Spleen (tissue), 7 donors: ENCODE measurements around the gene TEKT5.

Experiments used
- POLR2A ChIP-seq, 3 donors: fragments of 450-650 bp; IDR thresholded peaks; one replicate each; pipeline ENCODE4 v1.5.1; 2017; ENCODE audit warnings: antibody characterized with exemption in 3 of 3, mild to moderate bottlenecking in 1 of 3
- TF ChIP-seq, protein P1 (sequence below), 11 experiments: fragments of 200-600 bp in 7 of 11; fragments of 450-650 bp in 4 of 11; sonication (generic) in 4 of 11; IDR thresholded peaks in 8 of 11; conservative IDR thresholded peaks in 3 of 11; 1 replicate in 7 of 11; 2 replicates in 4 of 11; pipeline versions ENCODE4 v1.4.0 to v1.8.0; 2016 to 2021; ENCODE audit warnings: antibody characterized with exemption in 11 of 11, inconsistent platforms in 4 of 11, mild to moderate bottlenecking in 1 of 11
- donor health status: DM: no; HTN: no; CAD: no; lungs with moderate emphysema.
- donor health status: DM: no; HTN: no; CAD: no.
- donor health status: DM: no; HTN: no; CAD: no.

DNA sequence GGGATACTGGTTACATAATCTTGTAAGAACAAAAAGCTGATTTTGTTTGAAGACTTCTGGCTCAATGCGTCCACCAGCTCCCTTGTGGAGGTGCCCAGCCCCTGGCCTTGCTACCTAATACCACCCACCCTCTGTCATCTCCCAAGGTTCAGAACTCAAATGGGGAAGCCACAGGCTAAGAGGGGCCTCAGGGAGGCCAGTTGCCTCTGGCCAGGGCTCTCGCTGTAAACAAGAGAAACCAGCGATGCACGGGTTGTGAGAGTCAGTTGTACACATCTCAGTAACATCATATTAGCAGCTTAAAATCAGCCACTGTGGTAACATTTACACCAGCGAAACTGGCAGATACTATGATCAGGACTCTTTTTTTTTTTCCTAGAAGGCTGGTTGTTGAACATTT lies 6.0 kb downstream of the TEKT5 start:
- TF ChIP-seq, protein P1, sequence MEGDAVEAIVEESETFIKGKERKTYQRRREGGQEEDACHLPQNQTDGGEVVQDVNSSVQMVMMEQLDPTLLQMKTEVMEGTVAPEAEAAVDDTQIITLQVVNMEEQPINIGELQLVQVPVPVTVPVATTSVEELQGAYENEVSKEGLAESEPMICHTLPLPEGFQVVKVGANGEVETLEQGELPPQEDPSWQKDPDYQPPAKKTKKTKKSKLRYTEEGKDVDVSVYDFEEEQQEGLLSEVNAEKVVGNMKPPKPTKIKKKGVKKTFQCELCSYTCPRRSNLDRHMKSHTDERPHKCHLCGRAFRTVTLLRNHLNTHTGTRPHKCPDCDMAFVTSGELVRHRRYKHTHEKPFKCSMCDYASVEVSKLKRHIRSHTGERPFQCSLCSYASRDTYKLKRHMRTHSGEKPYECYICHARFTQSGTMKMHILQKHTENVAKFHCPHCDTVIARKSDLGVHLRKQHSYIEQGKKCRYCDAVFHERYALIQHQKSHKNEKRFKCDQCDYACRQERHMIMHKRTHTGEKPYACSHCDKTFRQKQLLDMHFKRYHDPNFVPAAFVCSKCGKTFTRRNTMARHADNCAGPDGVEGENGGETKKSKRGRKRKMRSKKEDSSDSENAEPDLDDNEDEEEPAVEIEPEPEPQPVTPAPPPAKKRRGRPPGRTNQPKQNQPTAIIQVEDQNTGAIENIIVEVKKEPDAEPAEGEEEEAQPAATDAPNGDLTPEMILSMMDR (IDR thresholded peaks at IDR 0.05 in 8 of 11, conservative IDR thresholded peaks at IDR 0.05 in 3 of 11), result no peak
- TF ChIP-seq POLR2A (IDR thresholded peaks at IDR 0.05), result no peak
